ENCODE data around the gene PLXNB1. TPM values are rescaled to one million over a fixed set of nuclear protein-coding genes. Genes with fewer than 3 reads are reported as not detected.

Gene PLXNB1
- total RNA-seq, 1 experiment from 2014 or later, result 35.6 TPM

DNA sequence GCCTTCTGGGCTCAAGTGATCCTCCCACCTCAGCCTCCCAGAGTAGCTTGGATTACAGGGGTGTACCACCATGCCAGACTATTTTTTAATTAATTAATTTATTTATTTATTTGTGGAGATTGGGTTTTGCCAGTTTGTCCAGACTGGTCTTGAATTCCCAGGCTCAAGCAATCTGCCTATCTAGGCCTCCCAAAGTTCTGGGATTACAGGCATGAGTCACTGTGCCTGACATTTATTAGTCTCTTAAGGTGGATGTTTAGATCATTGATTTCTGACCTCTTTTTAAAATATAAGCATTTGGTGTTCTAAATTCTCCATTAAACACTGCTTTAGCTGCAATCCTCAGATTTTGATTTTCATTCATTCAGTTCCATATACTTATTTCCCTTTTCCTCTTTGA, 42.3 kb downstream of the PLXNB1 start:
- Histone ChIP-seq H3K4me3 (replicated peaks in 1 of 2; ENCODE audit: low read depth in 1 of 2, low read length in 2 of 2) (no peak overlapping the region), H3K27ac (ENCODE audit: low read depth, low read length) (no peak overlapping the region), H3K4me2 (ENCODE audit: low read length) (no peak overlapping the region), H2AFZ (ENCODE audit: low read depth, low read length, poor library complexity, severe bottlenecking) (no peak overlapping the region), H3K9me3 (ENCODE audit: control insufficient read depth in 1 of 2, insufficient read depth in 1 of 2, low read depth in 1 of 2, low read length in 2 of 2) (peaks cover 4% of the 10 kb centered on the region in 2 experiments; a peak in 2 of 4 replicates), H3K4me1 (ENCODE audit: control insufficient read depth in 1 of 2, insufficient read depth in 2 of 2, low read length in 2 of 2) (no peaks in the 10 kb centered on the region), H3K9me2 (ENCODE audit: insufficient read depth) (no peaks in the 10 kb centered on the region), H4K20me1 (ENCODE audit: insufficient read depth) (no peaks in the 10 kb centered on the region), H3K9ac (ENCODE audit: low read length) (no peak overlapping the region), H3K27me3 (ENCODE audit: insufficient read depth, low read length) (no peaks in the 10 kb centered on the region), H3K79me2 (ENCODE audit: insufficient read depth, low read length) (no peaks in the 10 kb centered on the region), H3K36me3 (ENCODE audit: control insufficient read depth in 1 of 2, insufficient read depth in 2 of 2, low read length in 2 of 2) (no peaks in the 10 kb centered on the region)
- POLR2A ChIA-PET, result no interaction called here
- TF ChIP-seq SIN3A (IDR thresholded peaks at IDR 0.05; ENCODE audit: low read depth), result no peak
- no peak for TF ChIP-seq ELF1 (IDR thresholded peaks at IDR 0.05; ENCODE audit: borderline replicate concordance, low read depth)
- TF ChIP-seq SRF (IDR thresholded peaks at IDR 0.05; ENCODE audit: low read depth), result no peak
- no peak for TF ChIP-seq EGR1 (IDR thresholded peaks at IDR 0.05; ENCODE audit: low read depth)
- TF ChIP-seq CEBPB (IDR thresholded peaks at IDR 0.05; ENCODE audit: low read depth), result no peak
- TF ChIP-seq ZFX (IDR thresholded peaks at IDR 0.05), result no peak
- TF ChIP-seq YY1 (IDR thresholded peaks at IDR 0.05; ENCODE audit: extremely low read depth, insufficient replicate concordance, low read depth, low read length), result no peak
- TF ChIP-seq, protein P1, sequence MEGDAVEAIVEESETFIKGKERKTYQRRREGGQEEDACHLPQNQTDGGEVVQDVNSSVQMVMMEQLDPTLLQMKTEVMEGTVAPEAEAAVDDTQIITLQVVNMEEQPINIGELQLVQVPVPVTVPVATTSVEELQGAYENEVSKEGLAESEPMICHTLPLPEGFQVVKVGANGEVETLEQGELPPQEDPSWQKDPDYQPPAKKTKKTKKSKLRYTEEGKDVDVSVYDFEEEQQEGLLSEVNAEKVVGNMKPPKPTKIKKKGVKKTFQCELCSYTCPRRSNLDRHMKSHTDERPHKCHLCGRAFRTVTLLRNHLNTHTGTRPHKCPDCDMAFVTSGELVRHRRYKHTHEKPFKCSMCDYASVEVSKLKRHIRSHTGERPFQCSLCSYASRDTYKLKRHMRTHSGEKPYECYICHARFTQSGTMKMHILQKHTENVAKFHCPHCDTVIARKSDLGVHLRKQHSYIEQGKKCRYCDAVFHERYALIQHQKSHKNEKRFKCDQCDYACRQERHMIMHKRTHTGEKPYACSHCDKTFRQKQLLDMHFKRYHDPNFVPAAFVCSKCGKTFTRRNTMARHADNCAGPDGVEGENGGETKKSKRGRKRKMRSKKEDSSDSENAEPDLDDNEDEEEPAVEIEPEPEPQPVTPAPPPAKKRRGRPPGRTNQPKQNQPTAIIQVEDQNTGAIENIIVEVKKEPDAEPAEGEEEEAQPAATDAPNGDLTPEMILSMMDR (IDR thresholded peaks at IDR 0.05 in 2 of 3, conservative IDR thresholded peaks at IDR 0.05 in 1 of 3; ENCODE audit: borderline replicate concordance in 1 of 3, insufficient read depth in 1 of 3, low read depth in 2 of 3, low read length in 2 of 3), result no peak
- TF ChIP-seq POLR2A (IDR thresholded peaks at IDR 0.05; ENCODE audit: borderline replicate concordance, extremely low read depth, insufficient read depth, insufficient read length), result no peak
- no peak for TF ChIP-seq SP1 (IDR thresholded peaks at IDR 0.05; ENCODE audit: low read depth)
- TF ChIP-seq, protein P2, sequence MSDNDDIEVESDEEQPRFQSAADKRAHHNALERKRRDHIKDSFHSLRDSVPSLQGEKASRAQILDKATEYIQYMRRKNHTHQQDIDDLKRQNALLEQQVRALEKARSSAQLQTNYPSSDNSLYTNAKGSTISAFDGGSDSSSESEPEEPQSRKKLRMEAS (IDR thresholded peaks at IDR 0.05), result no peak
- no peak for TF ChIP-seq TCF7L2 (IDR thresholded peaks at IDR 0.05; ENCODE audit: borderline replicate concordance, extremely low read depth, insufficient read depth, insufficient read length)
- no peak for TF ChIP-seq CBX3 (IDR thresholded peaks at IDR 0.05; ENCODE audit: low read depth)
- no peak for TF ChIP-seq EZH2 (IDR thresholded peaks at IDR 0.05)
- TF ChIP-seq, protein P3, sequence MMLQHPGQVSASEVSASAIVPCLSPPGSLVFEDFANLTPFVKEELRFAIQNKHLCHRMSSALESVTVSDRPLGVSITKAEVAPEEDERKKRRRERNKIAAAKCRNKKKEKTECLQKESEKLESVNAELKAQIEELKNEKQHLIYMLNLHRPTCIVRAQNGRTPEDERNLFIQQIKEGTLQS (IDR thresholded peaks at IDR 0.05), result no peak
- TF ChIP-seq ZNF274 (IDR thresholded peaks at IDR 0.05; ENCODE audit: low read depth, low read length), result no peak
- ATAC-seq (no peak), DNase-seq (ENCODE audit: low read depth, low spot score) (no peak)
- no TSS peak for BruUV-seq (replicated peaks)
- CTCF ChIA-PET, result interaction anchor here (0.7 kb wide), 1 partner anchor 49 kb away, joined by 3 read pairs; no protein-coding TSS in a partner anchor
- RAD21 ChIA-PET (ENCODE audit: low non-redundant PET in 1 of 2, low total read pairs in 2 of 2, uncharacterized antibody in 2 of 2, unreplicated experiment in 2 of 2), result no interaction called here
- intact Hi-C loops (cut with micrococcal nuclease), result no loop called here
